H1 (cell line): Measurements from ENCODE around the gene KCNE4. TPM values are rescaled to one million over a fixed set of nuclear protein-coding genes. Genes with fewer than 3 reads are reported as not detected.

Experiments
- CTCF ChIA-PET: fragments of 300-600 bp; sonication (Branson Sonifier 250); formaldehyde crosslinking; loops from one replicate; lab custom pipeline; 2021; ENCODE audit not compliant: partially characterized antibody; lab: Charles Lee
- POLR2A ChIA-PET: fragments of 300-600 bp; sonication (Branson Sonifier 250); formaldehyde crosslinking; loops from one replicate; lab custom pipeline; 2021; ENCODE audit warnings: inconsistent platforms; ENCODE audit not compliant: partially characterized antibody; lab: Charles Lee
- DNase-seq, 2 experiments: peaks; one replicate each; pipeline versions ENCODE4 v3.0.0 to v3.0.0-alpha.2; 2010 to 2022; ENCODE audit warnings: low spot score in 2 of 2, low read depth in 1 of 2, mixed read lengths in 1 of 2
- FAIRE-seq: peaks from 2 replicates; lab custom pipeline; 2011; peaks lifted over from hg19 to GRCh38; lab: Jason Lieb, UNC
- H2AFZ ChIP-seq: 2 replicates; pipeline ENCODE4 v1.8.1; 2012; ENCODE audit warnings: low read length, inconsistent platforms
- H2AK5ac ChIP-seq: 2 replicates; pipeline ENCODE4 v1.6.1; 2013; ENCODE audit warnings: low read depth, low read length
- H2BK120ac ChIP-seq: replicated peaks from 2 replicates; pipeline ENCODE3; 2013; ENCODE audit warnings: low read depth, low read length, inconsistent platforms
- H2BK12ac ChIP-seq: 2 replicates; pipeline ENCODE4 v1.6.1; 2013; ENCODE audit warnings: low read depth, low read length
- H2BK15ac ChIP-seq: 2 replicates; pipeline ENCODE4 v1.6.1; 2013; ENCODE audit warnings: low read length
- H2BK20ac ChIP-seq: 2 replicates; pipeline ENCODE4 v1.6.1; 2013; ENCODE audit warnings: low read length
- H2BK5ac ChIP-seq: 2 replicates; pipeline ENCODE4 v1.6.1; 2013; ENCODE audit warnings: low read depth, low read length
- H3K14ac ChIP-seq: 2 replicates; pipeline ENCODE4 v1.6.1; 2013; ENCODE audit warnings: inconsistent platforms; ENCODE audit not compliant: insufficient read length
- H3K18ac ChIP-seq: 2 replicates; pipeline ENCODE4 v1.6.1; 2013; ENCODE audit warnings: low read length; ENCODE audit errors: extremely low read depth
- H3K23ac ChIP-seq: 2 replicates; pipeline ENCODE4 v1.6.1; 2013; ENCODE audit warnings: inconsistent platforms; ENCODE audit not compliant: insufficient read length
- H3K23me2 ChIP-seq: 2 replicates; pipeline ENCODE4 v1.6.1; 2013; ENCODE audit warnings: low read depth, low read length
- H3K27ac ChIP-seq: 2 replicates; pipeline ENCODE4 v1.6.1; 2011; ENCODE audit warnings: low read depth, low read length, inconsistent platforms
- H3K27me3 ChIP-seq, 4 experiments: replicated peaks in 1 of 4; 1 replicate in 1 of 4; 2 replicates in 3 of 4; pipeline versions ENCODE4 v1.6.1 to v1.8.1; 2011 to 2013; ENCODE audit warnings: low read length in 3 of 4, mild to moderate bottlenecking in 3 of 4, inconsistent platforms in 2 of 4, mixed read lengths in 2 of 4, moderate library complexity in 1 of 4; ENCODE audit not compliant: control insufficient read depth in 3 of 4, insufficient read depth in 3 of 4; ENCODE audit errors: extremely low read depth in 1 of 4
- H3K36me3 ChIP-seq, 4 experiments: 2 replicates each; pipeline versions ENCODE4 v1.6.1 to v1.8.1; 2011 to 2013; ENCODE audit warnings: mild to moderate bottlenecking in 4 of 4, low read length in 3 of 4, moderate library complexity in 2 of 4, control low read depth in 1 of 4, inconsistent platforms in 1 of 4; ENCODE audit not compliant: insufficient read depth in 4 of 4, control insufficient read depth in 2 of 4
- H3K4ac ChIP-seq: replicated peaks from 2 replicates; pipeline ENCODE3; 2013; ENCODE audit warnings: low read length, low read depth, mixed read lengths, inconsistent platforms; ENCODE audit not compliant: insufficient read length
- H3K4me1 ChIP-seq, 4 experiments: replicated peaks in 1 of 4; 1 replicate in 1 of 4; 2 replicates in 3 of 4; pipeline versions ENCODE4 v1.6.1 to v1.8.1; 2011 to 2013; ENCODE audit warnings: low read length in 3 of 4, inconsistent platforms in 2 of 4, mixed read lengths in 1 of 4; ENCODE audit not compliant: insufficient read depth in 4 of 4, control insufficient read depth in 3 of 4
- H3K4me2 ChIP-seq, 2 experiments: 2 replicates each; pipeline versions ENCODE4 v1.6.1 to v1.8.1; 2011 to 2013; ENCODE audit warnings: low read depth in 2 of 2, low read length in 2 of 2, control low read depth in 1 of 2, inconsistent platforms in 1 of 2, mild to moderate bottlenecking in 1 of 2; ENCODE audit not compliant: insufficient read depth in 1 of 2
- H3K4me3 ChIP-seq, 4 experiments: fragments of 200-600, 300-600 bp in 1 of 4; sonication (generic), shearing (Covaris generic), sonication (Bioruptor Twin) in 1 of 4; 2 replicates each; pipeline versions ENCODE4 v1.5.1 to v1.8.1; 2011 to 2016; ENCODE audit warnings: low read length in 4 of 4, low read depth in 3 of 4, control low read depth in 2 of 4, inconsistent platforms in 2 of 4, mild to moderate bottlenecking in 2 of 4, mixed read lengths in 1 of 4, moderate library complexity in 1 of 4; ENCODE audit not compliant: insufficient read depth in 2 of 4; ENCODE audit errors: extremely low read depth in 1 of 4
- H3K56ac ChIP-seq: replicated peaks from 2 replicates; pipeline ENCODE3; 2013; ENCODE audit warnings: low read depth, mild to moderate bottlenecking, mixed read lengths, low read length, inconsistent platforms; ENCODE audit not compliant: insufficient read length
- H3K79me1 ChIP-seq: 2 replicates; pipeline ENCODE4 v1.6.1; 2013; ENCODE audit warnings: low read depth, low read length, control low read depth
- H3K79me2 ChIP-seq, 2 experiments: 2 replicates each; pipeline versions ENCODE4 v1.6.1 to v1.8.1; 2012 to 2013; ENCODE audit warnings: low read length in 2 of 2, mild to moderate bottlenecking in 2 of 2, inconsistent platforms in 1 of 2; ENCODE audit not compliant: insufficient read depth in 2 of 2, control insufficient read depth in 1 of 2
- H3K9ac ChIP-seq, 4 experiments: replicated peaks in 1 of 4; 1 replicate in 1 of 4; 2 replicates in 3 of 4; pipeline versions ENCODE4 v1.6.1 to v1.8.1; 2011 to 2013; ENCODE audit warnings: low read depth in 3 of 4, low read length in 3 of 4, control low read depth in 2 of 4, mild to moderate bottlenecking in 2 of 4, moderate library complexity in 2 of 4, inconsistent platforms in 1 of 4; ENCODE audit errors: extremely low read depth in 1 of 4
- H3K9me3 ChIP-seq, 2 experiments: 2 replicates each; pipeline versions ENCODE4 v1.6.1 to v1.8.1; 2012 to 2013; ENCODE audit warnings: mild to moderate bottlenecking in 2 of 2, moderate library complexity in 2 of 2, control low read depth in 1 of 2, inconsistent platforms in 1 of 2, low read depth in 1 of 2, low read length in 1 of 2, mixed read lengths in 1 of 2; ENCODE audit not compliant: insufficient read depth in 2 of 2
- H4K20me1 ChIP-seq, 2 experiments: replicated peaks in 1 of 2; 2 replicates each; pipeline versions ENCODE3 to v1.8.1; 2011 to 2013; ENCODE audit warnings: inconsistent platforms in 2 of 2, low read length in 2 of 2, mild to moderate bottlenecking in 1 of 2; ENCODE audit not compliant: insufficient read depth in 2 of 2, control insufficient read depth in 1 of 2
- H4K5ac ChIP-seq: 2 replicates; pipeline ENCODE4 v1.6.1; 2013; ENCODE audit warnings: low read length, low read depth, mixed read lengths, inconsistent platforms; ENCODE audit not compliant: insufficient read length
- H4K8ac ChIP-seq: 2 replicates; pipeline ENCODE4 v1.8.0; 2013; ENCODE audit warnings: mild to moderate bottlenecking, moderate library complexity, low read length, inconsistent platforms; ENCODE audit not compliant: insufficient read depth; ENCODE audit errors: extremely low read depth
- H4K91ac ChIP-seq: replicated peaks from 2 replicates; pipeline ENCODE3; 2013; ENCODE audit warnings: low read length, mixed read lengths, inconsistent platforms; ENCODE audit not compliant: insufficient read length
- KDM5A ChIP-seq: fragments of 200-600 bp; IDR thresholded peaks from 2 replicates; pipeline ENCODE4 v1.7.1; 2012; ENCODE audit warnings: mild to moderate bottlenecking, low read length, inconsistent platforms, mixed read lengths
- POLR2A ChIP-seq, 2 experiments: IDR thresholded peaks; 1 replicate in 1 of 2; 2 replicates in 1 of 2; pipeline ENCODE4 v1.6.1; 2011; ENCODE audit warnings: low read depth in 2 of 2, low read length in 2 of 2, mild to moderate bottlenecking in 2 of 2; ENCODE audit errors: control extremely low read depth in 1 of 2
- POU5F1 ChIP-seq: IDR thresholded peaks from 2 replicates; pipeline ENCODE4 v1.6.1; 2011; ENCODE audit warnings: low read depth, mild to moderate bottlenecking, low read length, moderate library complexity
- WGBS, 2 experiments: shearing (Covaris generic) in 1 of 2; methylation state at CpG; one replicate each; pipeline versions ENCODE4 v1.1.6 to v1.1.7; 2013 to 2015; ENCODE audit warnings: low lambda C conversion rate in 2 of 2, mixed read lengths in 2 of 2, inconsistent platforms in 1 of 2, low coverage in 1 of 2, missing lambda C conversion rate in 1 of 2; ENCODE audit not compliant: insufficient replicate concordance in 2 of 2, insufficient coverage in 1 of 2, insufficient read length in 1 of 2; ENCODE audit errors: extremely low coverage in 1 of 2, missing lambda C conversion rate in 1 of 2; 5-methylcytosine and 5-hydroxymethylcytosine counted together
- polyA plus RNA-seq, 7 experiments: library from polyadenylated mRNA; depleted of rRNA in 3 of 7; stranded (reverse) in 5 of 7; unstranded in 2 of 7; fragments of >200 nt in 5 of 7; fragments of 200-250 nt in 2 of 7; gene quantifications; 1 replicate in 5 of 7; 2 replicates in 1 of 7; 4 replicates in 1 of 7; pipeline versions ENCODE4 v1.2.1 to v1.2.3, GENCODE V29; 2011 to 2013; ENCODE audit warnings: missing spikeins in 2 of 7, mixed read lengths in 2 of 7
- total RNA-seq: library from RNA; stranded (reverse); fragmentation: NEBNext Ultra II Directional; extraction: Animal tissue kit (Norgen Biotek cat#: 25700); gene quantifications from 2 replicates; pipeline ENCODE4 v1.2.1, GENCODE V29; 2021
- TF ChIP-seq, protein P1 (sequence below): IDR thresholded peaks from 2 replicates; pipeline ENCODE4 v1.6.1; 2011; ENCODE audit warnings: low read length, improper control_type of control experiment

The KCNE4 gene
- total and polyA plus RNA-seq, 2 of the 8 experiments (the other 6 are each of a cell fraction or from before 2014, with no cell fraction given): 0.08 to 0.09 TPM

DNA sequence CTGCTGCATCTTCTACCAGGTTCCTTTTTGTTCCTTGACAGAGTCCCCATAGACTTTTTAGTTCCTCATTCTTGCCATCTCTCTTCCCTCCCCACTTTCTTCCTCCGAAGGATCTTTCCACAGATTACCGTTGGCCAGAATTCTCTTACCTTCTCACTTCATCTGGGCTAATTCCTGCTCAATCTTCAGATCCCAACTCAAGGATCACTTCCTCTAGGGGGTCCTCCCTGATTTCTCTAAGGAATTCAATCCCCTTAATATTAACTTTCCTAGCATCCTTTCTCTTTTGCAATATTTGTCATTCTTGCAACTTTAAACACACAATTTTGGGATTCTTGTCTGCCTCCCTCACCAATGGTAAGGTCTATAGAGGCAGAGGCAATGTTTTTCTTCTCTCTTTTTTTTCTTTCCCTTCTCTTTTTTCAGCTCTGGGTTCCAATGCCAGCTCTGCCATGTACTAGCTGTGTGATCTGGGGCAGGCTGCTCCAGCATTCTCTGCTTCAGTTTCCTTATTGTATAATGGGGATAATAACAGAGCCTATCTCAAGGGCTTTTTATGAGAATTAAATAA, 5.4 kb upstream of the KCNE4 start:
- no peak overlapping the region for H2AK5ac ChIP-seq
- no peak overlapping the region for H3K4ac ChIP-seq
- H3K23ac ChIP-seq: no peak overlapping the region
- H2BK120ac ChIP-seq: no peak overlapping the region
- no peak overlapping the region for H2BK20ac ChIP-seq
- H3K18ac ChIP-seq: no peak overlapping the region
- H3K9ac ChIP-seq: no peak overlapping the region
- H3K56ac ChIP-seq: no peak overlapping the region
- no peak overlapping the region for H2BK12ac ChIP-seq
- no peaks in the 10 kb centered on the region for H3K79me1 ChIP-seq
- no peak overlapping the region for H3K4me2 ChIP-seq
- no peak overlapping the region for H2BK15ac ChIP-seq
- no peaks in the 10 kb centered on the region for H4K20me1 ChIP-seq
- no peaks in the 10 kb centered on the region for H3K23me2 ChIP-seq
- peaks cover 0 to 6% (median 4%) of the 10 kb centered on the region in 4 experiments; a peak in 5 of 7 replicates for H3K4me1 ChIP-seq
- H3K79me2 ChIP-seq: no peaks in the 10 kb centered on the region
- TF ChIP-seq POU5F1 (no peak), POLR2A (IDR thresholded peaks at IDR 0.05; ENCODE audit: control extremely low read depth in 1 of 2, low read depth in 2 of 2, low read length in 2 of 2) (no peak), KDM5A (no peak)
- TF ChIP-seq, protein P1, sequence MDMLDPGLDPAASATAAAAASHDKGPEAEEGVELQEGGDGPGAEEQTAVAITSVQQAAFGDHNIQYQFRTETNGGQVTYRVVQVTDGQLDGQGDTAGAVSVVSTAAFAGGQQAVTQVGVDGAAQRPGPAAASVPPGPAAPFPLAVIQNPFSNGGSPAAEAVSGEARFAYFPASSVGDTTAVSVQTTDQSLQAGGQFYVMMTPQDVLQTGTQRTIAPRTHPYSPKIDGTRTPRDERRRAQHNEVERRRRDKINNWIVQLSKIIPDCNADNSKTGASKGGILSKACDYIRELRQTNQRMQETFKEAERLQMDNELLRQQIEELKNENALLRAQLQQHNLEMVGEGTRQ: no peak
- WGBS, 2 experiments: 93% methylated on average over 2 of the region's 2 CpGs; no CpG with 5 or more reads in 1 of the 2 experiments
- H3K36me3 ChIP-seq: no peaks in the 10 kb centered on the region
- no peak overlapping the region for H3K27ac ChIP-seq
- no peak for FAIRE-seq
- ChIA-PET CTCF (interaction anchor here (1.3 to 1.5 kb wide), 2 partner anchors 11 to 36 kb away, joined by 3 to 4 read pairs; no protein-coding TSS in a partner anchor), POLR2A (no interaction called here)
- H3K4me3 ChIP-seq: no peak overlapping the region
- no peak overlapping the region for H2AFZ ChIP-seq
- H3K9me3 ChIP-seq: no peaks in the 10 kb centered on the region
- no peak overlapping the region for H4K8ac ChIP-seq
- H3K14ac ChIP-seq: no peak overlapping the region
- no peak overlapping the region for H4K5ac ChIP-seq
- H3K27me3 ChIP-seq: no peaks in the 10 kb centered on the region
- H4K91ac ChIP-seq: no peak overlapping the region
- H2BK5ac ChIP-seq: no peak overlapping the region
- DNase-seq: no peak
